ENCODE measurements around the gene TTC13. TPM values are rescaled to one million over a fixed set of nuclear protein-coding genes. Genes with fewer than 3 reads are reported as not detected.

Gene TTC13
- total and polyA plus RNA-seq, 2 of the 4 experiments (the other 2 are of a cell fraction) = 6.1 to 9.1 TPM

DNA sequence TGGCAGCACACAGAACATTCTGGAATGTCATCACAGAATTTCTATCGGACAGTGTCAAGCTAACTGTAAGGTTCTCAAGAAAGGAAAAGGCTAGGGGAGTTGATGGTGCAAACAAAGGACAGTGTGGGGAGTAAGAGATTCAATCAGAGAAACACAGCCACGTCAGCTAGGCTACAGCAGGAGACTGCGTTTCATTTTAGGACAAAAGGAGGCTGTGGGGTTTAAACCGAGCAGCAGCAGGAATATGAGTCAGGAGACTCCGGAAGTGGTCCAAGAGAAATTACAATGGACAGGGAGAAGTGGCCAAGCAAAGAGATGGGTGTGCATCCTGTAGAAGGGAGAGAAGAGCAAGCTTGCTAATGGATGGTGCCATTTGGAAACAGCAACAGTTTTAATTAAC, 72.9 kb downstream of the TTC13 start:
- Histone ChIP-seq H4K91ac (ENCODE audit: insufficient read depth, low read depth, low read length) (peak overlapping the region; percentile 78), H3K36me3 (ENCODE audit: control insufficient read depth, insufficient read depth, low read length) (no peaks in the 10 kb centered on the region; the same call in 1 of the 2 replicates), H3K23ac (ENCODE audit: low read depth, low read length) (peak overlapping the region; percentile 29; the same call in 1 of the 2 replicates), H3K18ac (ENCODE audit: low read depth, low read length) (peak overlapping the region; percentile 99), H3K4ac (ENCODE audit: low read depth, low read length) (peak overlapping the region; percentile 74), H3K4me2 (ENCODE audit: low read depth, low read length) (peak overlapping the region; percentile 79), H3K79me1 (ENCODE audit: low read depth in 1 of 2, low read length in 2 of 2) (no peaks in the 10 kb centered on the region), H2AK5ac (ENCODE audit: low read depth, low read length) (no peak overlapping the region), H4K8ac (ENCODE audit: low read depth in 2 of 2, low read length in 2 of 2) (peak overlapping the region; percentile 38 to 77; a peak in 3 of 4 replicates), H3K27me3 (ENCODE audit: control insufficient read depth, insufficient read depth, low read length) (no peaks in the 10 kb centered on the region), H2AK9ac (replicated peaks; ENCODE audit: low read depth, low read length, poor library complexity) (peak overlapping the region; percentile 5), H3K4me1 (ENCODE audit: control insufficient read depth, insufficient read depth, low read length) (peaks cover 8% of the 10 kb centered on the region), H3K56ac (ENCODE audit: extremely low read depth, insufficient read depth, low read length) (peak overlapping the region; percentile 20; the same call in 1 of the 2 replicates), H3K9me1 (ENCODE audit: insufficient read depth, low read length) (no peaks in the 10 kb centered on the region; the same call in 1 of the 2 replicates), H4K5ac (ENCODE audit: low read depth, low read length) (peak overlapping the region; percentile 98), H3K9ac (ENCODE audit: low read depth, low read length) (peak overlapping the region; percentile 77), H2BK5ac (ENCODE audit: low read depth, low read length, poor library complexity, severe bottlenecking) (peak overlapping the region; percentile 83), H4K20me1 (ENCODE audit: insufficient read depth, low read length) (no peaks in the 10 kb centered on the region), H2AFZ (replicated peaks; ENCODE audit: low read length, poor library complexity) (peak overlapping the region; percentile 33), H3K14ac (replicated peaks; ENCODE audit: low read depth, low read length) (peak overlapping the region; percentile 47), H3K27ac (ENCODE audit: insufficient read depth, low read length) (peak overlapping the region; percentile 88; the same call in 1 of the 2 replicates), H3K4me3 (ENCODE audit: insufficient read depth, low read depth, low read length) (no peak overlapping the region), H2BK15ac (ENCODE audit: low read depth, low read length) (peak overlapping the region; percentile 43; the same call in 1 of the 3 replicates), H3K9me3 (ENCODE audit: control insufficient read depth, insufficient read depth, low read length) (no peaks in the 10 kb centered on the region), H2BK120ac (ENCODE audit: low read depth, low read length) (peak overlapping the region; percentile 86), H2BK20ac (ENCODE audit: low read depth, low read length) (peak overlapping the region; percentile 88)
- no TSS peak for BruUV-seq (replicated peaks)
- TF ChIP-seq, protein P1, sequence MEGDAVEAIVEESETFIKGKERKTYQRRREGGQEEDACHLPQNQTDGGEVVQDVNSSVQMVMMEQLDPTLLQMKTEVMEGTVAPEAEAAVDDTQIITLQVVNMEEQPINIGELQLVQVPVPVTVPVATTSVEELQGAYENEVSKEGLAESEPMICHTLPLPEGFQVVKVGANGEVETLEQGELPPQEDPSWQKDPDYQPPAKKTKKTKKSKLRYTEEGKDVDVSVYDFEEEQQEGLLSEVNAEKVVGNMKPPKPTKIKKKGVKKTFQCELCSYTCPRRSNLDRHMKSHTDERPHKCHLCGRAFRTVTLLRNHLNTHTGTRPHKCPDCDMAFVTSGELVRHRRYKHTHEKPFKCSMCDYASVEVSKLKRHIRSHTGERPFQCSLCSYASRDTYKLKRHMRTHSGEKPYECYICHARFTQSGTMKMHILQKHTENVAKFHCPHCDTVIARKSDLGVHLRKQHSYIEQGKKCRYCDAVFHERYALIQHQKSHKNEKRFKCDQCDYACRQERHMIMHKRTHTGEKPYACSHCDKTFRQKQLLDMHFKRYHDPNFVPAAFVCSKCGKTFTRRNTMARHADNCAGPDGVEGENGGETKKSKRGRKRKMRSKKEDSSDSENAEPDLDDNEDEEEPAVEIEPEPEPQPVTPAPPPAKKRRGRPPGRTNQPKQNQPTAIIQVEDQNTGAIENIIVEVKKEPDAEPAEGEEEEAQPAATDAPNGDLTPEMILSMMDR (conservative IDR thresholded peaks at IDR 0.05; ENCODE audit: low read depth, low read length) = no peak
- TF ChIP-seq RFX5 (IDR thresholded peaks at IDR 0.05; ENCODE audit: low read depth, low read length) = no peak
- TF ChIP-seq SMC3 (IDR thresholded peaks at IDR 0.05; ENCODE audit: low read depth, low read length) = no peak
- TF ChIP-seq MAFK (IDR thresholded peaks at IDR 0.05; ENCODE audit: low read depth, low read length) = no peak
- no peak for TF ChIP-seq RAD21 (IDR thresholded peaks at IDR 0.05; ENCODE audit: low read length)
- TF ChIP-seq CEBPB (IDR thresholded peaks at IDR 0.05; ENCODE audit: low read depth, low read length) = no peak
- TF ChIP-seq, protein P2, sequence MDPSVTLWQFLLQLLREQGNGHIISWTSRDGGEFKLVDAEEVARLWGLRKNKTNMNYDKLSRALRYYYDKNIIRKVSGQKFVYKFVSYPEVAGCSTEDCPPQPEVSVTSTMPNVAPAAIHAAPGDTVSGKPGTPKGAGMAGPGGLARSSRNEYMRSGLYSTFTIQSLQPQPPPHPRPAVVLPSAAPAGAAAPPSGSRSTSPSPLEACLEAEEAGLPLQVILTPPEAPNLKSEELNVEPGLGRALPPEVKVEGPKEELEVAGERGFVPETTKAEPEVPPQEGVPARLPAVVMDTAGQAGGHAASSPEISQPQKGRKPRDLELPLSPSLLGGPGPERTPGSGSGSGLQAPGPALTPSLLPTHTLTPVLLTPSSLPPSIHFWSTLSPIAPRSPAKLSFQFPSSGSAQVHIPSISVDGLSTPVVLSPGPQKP (IDR thresholded peaks at IDR 0.05; ENCODE audit: borderline replicate concordance, low read depth, low read length) = no peak
- TF ChIP-seq NFE2L2 (IDR thresholded peaks at IDR 0.05; ENCODE audit: low read depth, low read length) = no peak
- no peak for TF ChIP-seq MAZ (IDR thresholded peaks at IDR 0.05; ENCODE audit: borderline replicate concordance, low read depth, low read length)
- TF ChIP-seq, protein P3, sequence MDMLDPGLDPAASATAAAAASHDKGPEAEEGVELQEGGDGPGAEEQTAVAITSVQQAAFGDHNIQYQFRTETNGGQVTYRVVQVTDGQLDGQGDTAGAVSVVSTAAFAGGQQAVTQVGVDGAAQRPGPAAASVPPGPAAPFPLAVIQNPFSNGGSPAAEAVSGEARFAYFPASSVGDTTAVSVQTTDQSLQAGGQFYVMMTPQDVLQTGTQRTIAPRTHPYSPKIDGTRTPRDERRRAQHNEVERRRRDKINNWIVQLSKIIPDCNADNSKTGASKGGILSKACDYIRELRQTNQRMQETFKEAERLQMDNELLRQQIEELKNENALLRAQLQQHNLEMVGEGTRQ (IDR thresholded peaks at IDR 0.05; ENCODE audit: low read depth, low read length) = no peak
- no peak for TF ChIP-seq BHLHE40 (IDR thresholded peaks at IDR 0.05; ENCODE audit: low read depth, low read length)
- no peak for TF ChIP-seq RCOR1 (IDR thresholded peaks at IDR 0.05; ENCODE audit: insufficient replicate concordance, low read length)
- ChIA-PET POLR2A (ENCODE audit: unreplicated experiment) (no interaction called here), CTCF (no interaction called here)
- intact Hi-C loops (cut with micrococcal nuclease) = loop anchor here (5.0 kb wide), 1 partner anchor 263 kb away; the partner anchor contains the start of gene COG2
- peak; percentile 83 for DNase-seq
- 31% methylated on average over 3 of the region's 5 CpGs; no CpG with 5 or more reads in 1 of the 2 experiments for WGBS, 2 experiments (ENCODE audit: extremely low coverage in 2 of 2, insufficient read length in 1 of 2)
- peak; percentile 82 for ATAC-seq (ENCODE audit: low read depth)
- in situ Hi-C loops (cut with MboI; ENCODE audit: low sequenced_read_pairs) = loop anchor here (5.0 kb wide), 1 partner anchor 103 kb away; no protein-coding TSS in a partner anchor
- dilution Hi-C loops (cut with HindIII; ENCODE audit: low sequenced_read_pairs, unreplicated experiment) = no loop called here
